GF-D8 (cell line): ENCODE measurements around the gene ITSN2.
A peak's percentile ranks its signal among the peaks of the same experiment; 100 is the strongest.
"Not testable (repeated sequence)": the region's sequence is repeated elsewhere in the genome, so short reads cannot be mapped to it uniquely, and the experiment has no call there.

Experiments
- DNase-seq: peaks from one replicate; lab custom pipeline; 2025; lab: John Stamatoyannopoulos, UW

The ITSN2 gene

DNA sequence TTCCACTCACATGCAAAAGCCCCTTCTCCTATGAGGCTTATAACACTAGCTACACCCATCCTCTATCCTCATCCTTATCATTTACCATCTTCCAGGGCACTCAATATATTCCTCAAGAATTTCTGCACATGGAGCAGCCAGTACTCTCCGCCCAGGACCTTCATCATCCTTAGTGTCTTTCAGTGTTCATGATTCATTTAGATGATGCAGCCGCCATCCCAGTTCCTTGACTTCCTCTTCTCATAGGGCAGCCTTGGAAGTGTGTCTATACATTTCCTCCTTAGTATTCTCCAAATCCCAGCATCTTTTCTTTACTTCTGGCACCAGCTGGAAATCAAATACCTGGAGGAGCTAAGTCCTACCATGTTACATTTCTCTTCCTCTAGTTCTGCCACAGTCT is 3.0 kb upstream of the ITSN2 start:
- no peak for DNase-seq

DNA sequence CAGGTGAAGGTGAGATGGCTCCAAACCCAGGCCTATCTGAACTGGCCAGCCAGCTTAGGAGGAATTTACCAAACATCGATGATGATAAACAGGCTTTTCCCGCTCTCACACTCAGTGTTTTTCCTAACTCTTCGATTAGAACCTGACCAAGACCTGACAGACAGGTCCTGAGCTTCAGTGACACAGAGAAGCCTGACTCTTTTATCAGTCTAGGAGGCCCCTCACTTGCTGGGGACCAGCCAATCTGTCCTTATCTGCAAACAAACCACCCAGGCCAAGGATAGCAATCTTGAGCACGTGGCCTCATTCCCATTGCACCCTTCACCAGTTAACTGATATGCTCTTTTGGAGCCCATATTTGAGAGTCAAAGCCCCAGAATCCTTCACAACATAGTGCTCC is 1.9 kb upstream of the ITSN2 start:
- no peak for DNase-seq

DNA sequence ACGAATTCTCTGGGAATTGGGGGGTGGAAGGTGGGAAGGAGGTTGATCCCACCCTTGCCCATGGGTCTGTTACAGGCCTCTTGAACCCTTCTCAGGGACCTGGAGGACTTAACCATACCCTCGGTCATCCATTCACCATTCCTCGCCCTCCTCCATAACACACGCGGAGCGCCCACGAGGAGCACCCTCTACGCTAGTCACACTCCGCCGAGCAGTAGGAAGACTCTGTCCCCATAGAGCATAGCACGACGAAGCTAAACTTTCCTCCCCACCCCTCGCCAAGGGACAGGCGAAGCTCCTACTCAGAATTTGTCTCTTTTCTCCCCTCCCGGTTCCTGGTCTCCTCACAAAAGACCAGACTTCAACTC is 611 bp upstream of the ITSN2 start:
- no peak for DNase-seq

DNA sequence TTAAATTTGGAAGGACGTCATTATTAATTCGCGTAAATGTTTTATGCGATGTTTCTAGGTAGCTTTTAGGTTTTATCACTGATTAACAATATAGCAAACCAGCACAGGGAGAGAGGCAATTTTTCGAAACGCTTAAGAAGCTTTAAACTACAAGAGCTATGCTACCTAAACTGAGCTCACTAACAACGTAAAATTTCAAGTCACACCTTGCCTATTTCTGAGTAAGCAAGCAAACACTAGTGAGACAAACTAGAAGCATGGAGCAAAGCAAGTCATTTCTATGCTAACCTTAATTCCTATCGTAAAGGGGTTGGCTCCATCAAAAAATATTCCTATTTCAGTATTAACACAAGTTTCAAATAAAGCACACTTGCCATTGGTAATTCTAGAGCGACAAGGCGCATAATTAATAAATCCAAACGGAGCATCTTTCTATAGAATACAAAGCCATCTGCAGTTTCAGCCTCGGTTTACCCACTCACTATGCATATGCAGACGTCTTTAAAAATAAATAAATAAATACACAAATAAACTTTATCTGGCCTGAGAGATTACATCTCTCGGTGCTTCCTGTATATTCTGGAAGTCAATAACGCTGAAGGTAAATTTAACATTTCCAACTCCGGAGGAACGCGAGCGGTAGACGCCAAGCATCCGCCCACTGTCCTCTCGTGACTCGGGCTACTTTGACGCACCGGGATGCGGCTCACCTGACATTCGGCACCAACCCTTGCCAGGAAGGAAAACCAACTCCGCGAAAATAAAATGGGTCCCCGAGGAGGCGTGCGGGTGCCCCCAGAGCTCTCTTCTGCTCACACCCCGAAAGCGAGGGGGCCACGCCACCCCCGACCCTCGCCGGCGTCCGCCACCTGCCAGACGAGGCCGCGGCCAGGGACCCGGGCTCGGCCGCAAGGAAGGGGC is 947 bp downstream of the ITSN2 start:
- DNase-seq, result no peak

DNA sequence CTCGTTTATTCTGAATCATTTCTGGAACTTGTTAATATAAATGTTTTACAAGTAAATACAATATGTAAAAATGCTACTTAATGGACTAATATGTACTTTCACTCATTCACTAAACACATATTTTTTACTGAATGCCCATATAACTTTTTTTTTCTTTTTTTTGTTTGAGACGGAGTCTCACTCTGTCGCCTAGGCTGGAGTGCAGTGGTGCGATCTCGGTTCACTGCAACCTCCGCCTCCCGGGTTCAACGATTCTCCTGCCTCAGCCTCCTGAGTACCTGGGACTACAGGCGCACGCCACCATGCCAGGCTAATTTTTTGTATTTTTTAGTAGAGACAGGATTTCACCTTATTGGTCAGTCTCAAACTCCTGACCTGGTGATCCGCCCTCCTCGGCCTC is 2.6 kb downstream of the ITSN2 start:
- not testable (repeated sequence) for DNase-seq

DNA sequence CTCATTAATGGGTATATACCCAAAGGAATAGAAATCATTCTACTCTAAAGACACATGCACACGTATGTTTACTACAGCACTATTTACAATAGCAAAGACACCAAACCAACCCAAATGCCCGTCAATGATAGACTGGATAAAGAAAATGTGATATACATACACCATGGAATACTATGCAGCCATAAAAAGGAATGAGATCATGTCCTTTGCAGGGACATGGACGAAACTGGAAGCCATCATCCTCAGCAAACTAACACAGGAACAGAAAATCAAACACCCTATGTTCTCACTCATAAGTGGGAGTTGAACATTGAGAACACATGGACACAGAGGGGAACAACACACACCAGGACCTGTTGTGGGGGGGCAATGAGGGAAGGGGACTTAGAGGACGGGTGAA is 3.2 kb downstream of the ITSN2 start:
- DNase-seq, result not testable (repeated sequence)

DNA sequence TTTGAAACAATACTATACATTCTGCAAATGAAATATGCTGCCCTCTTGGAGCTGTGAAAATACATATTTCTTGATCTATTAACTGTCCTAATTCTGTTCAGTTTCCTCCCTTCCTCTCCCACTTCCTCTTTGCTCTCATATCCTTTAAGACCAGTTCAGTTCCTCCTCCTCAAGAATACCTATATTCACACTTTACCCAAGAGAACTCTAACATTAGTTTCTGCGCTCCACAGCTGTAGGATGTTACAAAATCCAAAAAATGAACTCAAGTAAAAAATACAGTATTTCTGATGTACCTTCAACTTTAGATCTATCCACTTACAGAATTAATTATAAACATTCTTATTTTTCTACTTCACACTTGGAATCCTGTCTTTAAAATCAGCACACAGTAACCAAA is 5.4 kb downstream of the ITSN2 start:
- peak; percentile 56 for DNase-seq

DNA sequence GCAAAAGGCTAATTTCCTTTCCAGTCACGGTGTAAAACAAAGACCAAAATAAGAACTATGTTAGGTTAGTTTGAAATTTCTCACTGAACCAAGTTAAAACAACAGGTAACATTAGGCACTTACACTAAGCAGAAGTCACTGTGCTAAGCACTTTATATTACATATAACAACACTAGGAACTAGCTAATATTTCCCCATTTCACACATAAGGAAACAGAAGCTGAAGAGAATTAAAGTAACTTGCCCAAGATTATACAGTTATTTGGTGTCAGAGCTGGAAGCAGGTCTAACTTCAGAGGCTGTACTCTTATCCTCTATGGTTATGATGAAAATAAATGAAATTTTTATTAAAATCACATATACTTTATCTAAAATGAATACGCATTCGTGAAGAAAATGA is 5.9 kb downstream of the ITSN2 start:
- DNase-seq, result no peak

DNA sequence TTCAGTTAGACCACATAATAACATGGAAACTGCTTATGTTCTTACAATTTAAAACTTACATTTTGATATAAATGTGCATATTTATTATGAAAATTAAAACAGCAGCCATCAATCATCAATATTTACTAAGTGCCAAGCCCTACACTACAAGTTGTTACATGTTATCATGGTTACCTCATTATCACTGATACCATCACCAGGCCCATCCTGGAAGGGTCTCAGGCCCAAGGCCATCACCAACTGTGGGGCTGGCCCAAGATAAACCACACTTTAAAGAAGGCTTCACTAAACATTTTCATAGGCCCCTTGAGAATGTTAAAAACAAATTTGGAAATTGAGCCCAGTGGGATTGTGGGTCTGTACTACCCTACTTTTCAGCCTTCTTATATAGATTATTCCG is 6.4 kb downstream of the ITSN2 start:
- no peak for DNase-seq

DNA sequence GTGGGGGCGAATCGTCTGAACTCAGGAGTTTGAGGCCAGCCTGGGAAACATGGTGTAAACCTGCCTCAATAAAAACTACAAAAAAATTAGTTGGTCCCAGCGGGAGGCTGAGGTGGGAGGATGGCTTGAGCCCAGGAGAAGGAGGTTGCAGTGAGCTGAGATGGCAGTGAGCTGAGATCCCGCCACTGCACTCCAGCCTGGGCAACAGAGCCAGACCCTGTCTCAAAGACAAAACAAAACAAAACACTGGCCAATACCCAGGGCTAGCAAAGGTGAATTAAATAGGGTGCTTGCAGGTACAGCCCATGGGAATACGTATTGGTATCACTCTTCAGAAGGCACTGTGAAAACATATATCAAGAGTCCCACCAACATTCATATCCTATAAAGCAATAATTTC is 7.0 kb downstream of the ITSN2 start:
- DNase-seq, result no peak

DNA sequence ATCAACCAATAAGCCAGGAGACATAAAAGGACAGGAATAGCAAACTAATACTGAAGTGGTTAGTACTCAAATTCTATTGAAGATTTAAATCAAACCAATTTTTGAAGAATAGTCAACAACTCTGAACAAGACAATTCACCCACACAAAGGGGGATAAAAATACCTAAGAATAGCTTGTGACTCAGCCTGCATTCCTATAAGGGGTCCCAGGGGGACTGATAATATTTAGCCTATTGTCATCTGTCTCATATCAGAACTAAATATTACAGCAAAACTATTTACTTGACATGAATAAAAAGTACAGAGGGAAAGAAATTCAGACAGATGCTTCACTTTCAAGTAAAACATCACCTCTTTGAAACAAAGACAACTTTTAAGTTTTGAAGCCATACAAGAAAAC is 7.7 kb downstream of the ITSN2 start:
- DNase-seq, result no peak

DNA sequence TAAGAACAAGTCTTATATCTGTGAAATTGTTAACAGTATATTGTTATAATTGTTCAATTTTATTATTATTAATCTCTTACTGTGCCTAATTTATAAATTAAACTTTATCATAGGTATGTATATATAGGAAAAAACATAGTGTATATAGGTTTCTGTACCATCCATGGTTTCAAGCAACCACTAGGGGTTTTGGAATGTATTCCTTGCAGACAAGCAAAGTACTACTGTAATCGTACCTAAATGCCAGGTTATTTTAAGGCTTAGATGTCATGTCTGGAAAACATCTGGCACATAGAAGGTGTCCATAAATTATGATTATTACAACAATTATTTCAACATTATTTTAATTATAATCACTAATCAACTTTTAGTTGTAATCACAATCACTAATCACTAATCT is 8.4 kb downstream of the ITSN2 start:
- DNase-seq, result no peak

DNA sequence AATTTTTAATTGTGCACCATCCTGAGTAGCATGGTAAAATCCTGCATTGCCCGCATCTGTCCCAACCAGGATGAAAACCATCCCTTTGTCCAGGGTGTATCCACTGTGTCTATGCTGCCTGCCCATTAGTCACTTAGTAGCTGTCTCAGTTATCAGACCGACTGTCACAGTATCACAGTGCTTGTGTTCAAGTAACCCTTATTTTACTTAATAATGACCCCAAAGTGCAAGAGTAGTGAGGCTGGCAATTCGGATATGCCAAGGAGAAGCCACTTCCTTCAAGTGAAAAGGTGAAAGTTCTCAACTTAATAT is 8.8 kb downstream of the ITSN2 start:
- DNase-seq, result no peak

DNA sequence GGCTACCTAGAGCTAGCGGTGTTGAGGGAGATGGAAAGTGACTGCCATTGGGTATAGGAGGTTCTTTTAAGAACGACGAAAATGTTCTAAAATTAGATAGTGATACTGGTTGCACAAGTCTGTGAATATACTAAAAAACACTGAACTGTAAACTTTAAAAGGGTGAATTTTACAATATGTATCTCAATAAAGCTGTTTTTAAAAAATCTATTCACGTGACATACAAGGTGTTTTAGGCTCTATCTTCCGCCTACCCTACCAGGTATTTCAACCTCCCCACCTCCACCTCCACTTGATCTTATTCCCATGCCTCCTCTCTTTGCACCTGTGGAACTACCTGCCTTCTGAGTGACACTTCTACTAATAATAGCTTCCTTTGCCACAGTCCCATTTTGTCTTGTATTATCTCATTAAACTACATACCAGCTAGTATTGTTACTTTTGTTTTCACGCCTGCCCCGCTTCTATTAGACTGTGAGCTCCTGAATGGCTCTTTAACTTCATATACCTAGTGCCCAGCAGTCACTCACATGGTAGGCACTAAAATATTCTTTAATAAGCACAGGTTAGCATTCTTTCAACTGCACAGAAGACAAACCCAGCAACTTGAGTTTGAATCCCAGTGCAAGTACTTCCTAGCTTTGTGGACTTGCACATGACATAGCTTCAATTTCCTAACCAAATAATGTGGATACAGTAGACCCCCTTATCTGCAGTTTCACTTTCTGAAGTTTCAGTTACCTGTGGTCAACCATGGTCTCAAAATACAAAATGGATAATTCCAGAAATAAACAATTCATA is 9.3 kb downstream of the ITSN2 start:
- no peak for DNase-seq

DNA sequence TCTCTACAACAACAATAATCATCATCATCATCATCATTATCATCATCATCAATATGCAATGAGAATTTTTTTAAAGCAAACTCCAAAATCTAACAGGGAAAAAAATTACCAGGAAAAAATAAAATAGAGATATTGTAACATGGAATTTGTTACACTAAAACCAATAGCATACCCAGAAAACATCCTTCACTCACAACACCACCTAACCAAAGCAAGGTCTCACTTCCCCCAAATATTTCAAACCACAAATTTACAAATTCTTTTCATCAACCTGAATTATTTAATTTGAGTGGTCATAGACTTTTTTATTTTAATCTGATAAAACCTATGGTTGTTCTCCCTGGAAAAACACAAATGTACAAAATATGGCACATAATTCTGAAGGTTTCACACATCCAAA is 11.2 kb downstream of the ITSN2 start:
- DNase-seq, result no peak

DNA sequence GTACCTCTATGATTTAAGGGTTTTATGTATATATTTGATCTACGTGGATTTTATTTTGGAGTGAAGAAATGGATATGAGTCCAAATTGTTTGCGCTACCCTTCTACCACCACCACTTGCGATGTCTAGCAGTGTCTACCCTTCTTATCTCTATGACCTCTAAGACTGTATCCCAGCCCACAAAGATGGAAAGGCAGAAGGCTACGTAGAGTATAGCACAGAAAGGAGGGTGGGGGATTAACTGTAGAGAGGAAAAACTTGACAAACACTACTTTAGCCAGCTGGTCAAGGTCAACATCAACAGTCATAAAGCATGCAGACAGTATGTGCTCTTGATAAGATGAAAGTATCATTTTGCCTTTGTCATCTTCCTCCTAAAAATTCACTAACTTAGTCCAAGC is 14.4 kb downstream of the ITSN2 start:
- DNase-seq, result no peak

DNA sequence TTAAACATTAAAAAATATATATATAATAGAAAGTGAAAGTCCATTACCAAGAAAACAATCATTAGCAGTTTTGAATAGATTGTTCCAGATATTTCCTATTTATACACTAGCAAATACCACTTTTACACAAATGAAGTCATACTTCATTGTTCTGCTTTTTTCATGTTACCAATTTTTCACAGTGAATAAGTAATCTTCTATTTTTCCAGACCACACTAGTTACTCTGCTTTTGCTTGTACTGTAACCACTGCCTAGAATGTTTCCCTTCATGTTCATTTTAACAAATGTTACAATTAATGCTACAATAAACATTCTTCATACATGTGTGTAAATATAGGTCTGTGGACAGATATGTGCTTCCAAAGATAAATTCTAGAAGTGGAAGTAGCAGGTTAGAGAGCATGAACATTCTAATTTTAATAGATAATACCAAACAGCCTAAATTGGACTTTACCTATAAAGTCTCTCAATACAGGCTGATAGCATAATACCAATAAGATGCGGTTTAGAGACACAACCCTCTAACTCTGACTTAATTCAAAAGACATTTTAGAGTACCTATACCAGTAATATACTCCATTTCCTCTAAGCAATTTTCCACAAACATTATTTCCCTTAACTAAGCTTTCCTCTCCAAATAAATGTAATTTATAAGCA is 17.0 kb downstream of the ITSN2 start:
- no peak for DNase-seq

DNA sequence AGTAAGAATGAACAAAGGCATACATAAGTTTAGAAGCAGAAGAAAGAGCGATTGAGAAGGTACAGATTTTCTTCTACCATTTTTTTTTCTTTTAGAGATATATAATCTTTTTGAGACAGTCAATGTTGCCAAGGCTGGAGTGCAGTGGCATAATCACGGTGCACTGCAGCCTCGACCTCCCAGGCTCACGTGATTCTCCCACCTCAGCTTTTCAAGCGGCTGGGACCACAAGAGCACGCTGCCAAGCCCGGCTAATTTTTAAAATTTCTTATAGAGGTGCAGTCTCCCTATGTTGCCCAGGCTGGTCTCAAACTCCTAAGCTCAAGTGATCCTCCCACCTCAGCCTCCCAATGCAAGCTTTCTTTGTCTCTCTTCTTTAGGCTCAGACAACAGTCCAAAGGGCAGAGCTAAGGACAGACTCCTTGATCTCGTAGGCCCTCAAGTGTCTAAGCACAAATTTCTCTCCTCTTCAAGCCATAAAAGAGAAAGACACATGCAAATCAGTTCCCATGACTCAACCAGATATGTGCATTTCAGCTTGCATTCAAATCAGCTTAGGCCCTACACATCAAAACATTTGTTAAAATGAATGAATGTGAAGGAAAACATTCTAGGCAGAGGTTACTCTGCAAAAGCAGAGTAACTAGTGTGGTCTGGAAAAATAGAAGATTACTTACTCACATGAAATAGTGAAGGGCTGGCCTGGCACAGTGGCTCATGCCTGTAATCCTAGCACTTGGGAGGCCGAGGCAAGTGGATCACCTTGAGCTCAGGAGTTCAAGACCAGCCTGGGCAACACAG is 18.0 kb downstream of the ITSN2 start:
- DNase-seq, result no peak

DNA sequence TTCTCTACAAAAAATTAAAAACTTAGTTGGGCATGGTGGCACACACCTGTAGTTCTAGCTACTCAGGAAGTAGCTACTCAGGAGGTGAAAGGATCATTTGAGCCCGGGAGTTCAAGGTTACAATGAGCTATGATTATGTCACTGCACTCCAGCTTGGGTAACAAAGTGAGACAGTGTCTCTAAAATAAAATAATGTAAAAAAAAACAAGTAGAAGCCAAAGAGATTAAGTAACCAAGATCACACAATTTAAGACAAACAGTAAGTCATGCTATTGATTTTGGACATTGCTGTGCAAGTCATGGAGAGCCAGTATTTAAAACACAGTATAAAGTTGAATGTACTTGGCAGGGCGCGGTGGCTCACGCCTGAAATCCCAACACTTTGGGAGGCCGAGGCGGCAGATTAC is 20.5 kb downstream of the ITSN2 start:
- no peak for DNase-seq

DNA sequence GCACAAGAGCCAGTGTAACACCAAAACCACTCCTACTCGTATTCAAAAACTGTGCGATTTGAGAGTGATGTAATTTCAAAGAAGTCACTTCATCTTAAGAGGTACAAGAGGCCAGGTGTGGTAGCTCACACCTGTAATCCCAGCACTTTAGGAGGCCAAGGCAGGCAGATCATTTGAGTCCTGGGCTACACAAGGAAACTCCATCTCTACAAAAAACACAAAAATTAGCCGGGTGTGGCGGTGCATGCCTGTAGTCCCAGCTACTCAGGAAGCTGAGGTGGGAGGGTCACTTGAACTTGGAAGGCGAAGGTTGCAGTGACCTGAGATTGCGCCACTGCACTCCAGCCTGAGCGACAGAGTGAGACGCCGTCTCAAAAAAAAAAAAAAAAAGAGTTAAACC is 21.2 kb downstream of the ITSN2 start:
- not testable (repeated sequence) for DNase-seq

DNA sequence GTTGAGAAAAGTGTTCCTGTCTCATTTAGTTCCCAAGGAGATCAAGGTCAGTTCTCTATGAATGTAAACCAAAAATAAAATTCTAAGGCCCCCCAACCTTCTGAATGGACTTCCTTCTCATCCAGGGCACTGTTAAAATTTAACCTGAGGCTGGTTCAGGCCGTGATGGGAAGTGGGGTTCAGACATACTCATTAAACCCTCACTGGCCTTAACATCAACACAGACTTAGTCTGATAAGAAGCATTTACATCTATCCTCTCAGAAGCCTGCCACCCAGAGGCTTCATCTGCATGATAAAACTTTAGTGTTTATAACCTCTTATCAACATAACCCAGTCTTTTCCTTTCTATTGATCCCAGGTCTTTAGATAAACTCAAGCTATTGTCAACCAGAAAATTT is 22.4 kb downstream of the ITSN2 start:
- DNase-seq, result no peak

DNA sequence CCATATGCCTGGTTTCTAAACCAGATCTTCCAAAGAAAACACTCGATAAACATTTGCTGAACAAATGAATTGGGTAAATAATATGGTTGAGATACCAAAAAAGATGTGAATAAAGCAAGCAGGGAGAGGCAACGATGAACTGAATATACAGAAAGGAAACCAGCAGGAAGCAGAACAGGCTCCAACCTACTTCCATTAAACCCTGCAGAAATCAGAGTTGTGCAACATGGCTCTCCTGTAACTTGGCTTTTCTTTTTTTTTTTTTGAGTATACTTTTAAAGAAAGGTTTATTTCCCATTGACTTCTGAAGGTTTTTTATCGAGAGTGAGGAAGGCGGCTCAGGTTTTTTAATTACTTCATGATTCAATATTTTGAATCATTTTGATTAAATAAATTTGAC is 23.5 kb downstream of the ITSN2 start:
- DNase-seq, result peak; percentile 8
